HG03095 (cell line): ENCODE measurements around the gene GOLGA1.
"Not testable (repeated sequence)": the region's sequence is repeated elsewhere in the genome, so short reads cannot be mapped to it uniquely, and the experiment has no call there.

ENCODE experiments used
- ATAC-seq: cut with Tn5 transposase; IDR thresholded peaks from one replicate; pipeline ENCODE4 v1.9.1; 2021; ENCODE audit warnings: moderate library complexity; ENCODE audit not compliant: unreplicated experiment

The GOLGA1 gene

GRCh38 chr9:124940521-124940893 lies 376 bp downstream of the GOLGA1 start:
- ATAC-seq: peak; percentile 18

DNA sequence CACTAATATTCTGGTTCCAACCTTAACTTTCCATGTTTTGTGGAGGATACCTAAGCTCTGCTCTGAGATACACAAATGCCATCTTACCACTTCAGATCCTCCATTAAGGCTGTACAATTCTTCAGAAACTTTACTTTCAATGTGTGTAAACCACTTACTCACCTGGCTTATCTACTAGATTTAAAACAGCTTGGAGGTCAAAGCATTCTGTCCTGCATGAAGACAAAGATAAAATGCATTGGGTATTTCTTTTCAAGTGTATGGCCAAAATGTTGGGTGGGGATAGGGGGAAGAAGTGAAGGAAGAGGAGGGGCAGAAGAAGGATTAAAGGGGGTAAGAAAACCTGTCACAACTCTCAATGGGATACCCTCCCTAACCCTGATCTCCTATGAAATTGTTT lies 939 bp downstream of the GOLGA1 start:
- no peak for ATAC-seq

- no peak for ATAC-seq
These were observed 6.6 kb downstream of the GOLGA1 start for GRCh38 chr9:124934290-124934689.

DNA sequence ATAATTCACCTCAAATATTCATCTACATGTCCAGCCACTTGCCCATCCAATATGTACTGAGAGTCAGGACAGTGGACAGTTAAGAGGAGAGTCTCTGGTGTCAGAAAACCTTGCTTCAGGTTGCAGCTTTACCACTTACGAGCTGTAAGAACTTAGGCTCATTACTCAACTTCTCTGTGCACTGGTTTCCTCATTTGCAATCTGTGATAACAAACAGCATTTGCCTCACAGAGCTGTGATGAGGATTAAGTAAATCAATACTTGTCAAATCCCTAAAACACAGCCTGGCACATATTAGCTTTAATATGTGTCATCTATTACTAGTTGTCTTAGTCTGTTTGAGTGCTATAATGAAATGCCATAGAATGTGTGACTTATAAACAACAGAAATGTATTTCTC lies 8.6 kb downstream of the GOLGA1 start:
- ATAC-seq: no peak

DNA sequence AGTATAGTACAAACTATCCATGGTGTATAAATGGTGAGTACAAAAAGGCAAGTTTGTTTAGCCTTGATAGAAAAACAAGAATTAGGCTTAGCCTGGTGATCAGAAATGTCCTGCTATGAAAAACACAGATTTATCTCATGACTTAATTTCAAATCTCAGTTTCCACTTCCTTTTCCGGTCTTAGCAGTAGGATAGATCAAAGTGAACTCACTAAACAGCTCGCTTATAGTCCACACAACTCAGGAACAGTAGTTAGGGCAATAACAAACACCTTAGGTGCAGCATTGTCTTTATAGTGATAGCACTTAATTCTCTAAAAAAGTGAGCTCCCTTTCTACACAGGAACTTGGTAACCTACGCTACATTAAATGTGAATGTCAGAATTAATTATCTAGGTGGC lies 11.4 kb downstream of the GOLGA1 start:
- no peak for ATAC-seq

DNA sequence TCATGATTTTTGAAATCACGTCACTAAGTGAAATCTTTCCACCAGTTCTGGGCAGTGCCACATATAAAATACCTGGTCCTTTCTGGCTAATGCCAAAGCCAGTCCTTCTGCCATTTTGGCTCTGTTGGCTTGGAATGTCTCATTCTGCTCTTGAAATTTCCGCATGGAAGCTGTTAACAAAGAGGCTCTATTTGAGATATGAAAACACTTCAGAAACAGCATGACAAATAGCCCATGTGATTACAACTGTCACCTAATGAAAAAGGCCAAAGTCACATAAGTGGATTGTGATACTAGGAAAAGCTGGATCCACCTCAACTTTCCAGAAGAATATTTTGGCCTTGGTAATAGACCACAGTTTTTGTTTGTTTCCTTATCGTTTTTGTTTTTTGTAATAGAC lies 12.8 kb downstream of the GOLGA1 start:
- ATAC-seq: no peak

DNA sequence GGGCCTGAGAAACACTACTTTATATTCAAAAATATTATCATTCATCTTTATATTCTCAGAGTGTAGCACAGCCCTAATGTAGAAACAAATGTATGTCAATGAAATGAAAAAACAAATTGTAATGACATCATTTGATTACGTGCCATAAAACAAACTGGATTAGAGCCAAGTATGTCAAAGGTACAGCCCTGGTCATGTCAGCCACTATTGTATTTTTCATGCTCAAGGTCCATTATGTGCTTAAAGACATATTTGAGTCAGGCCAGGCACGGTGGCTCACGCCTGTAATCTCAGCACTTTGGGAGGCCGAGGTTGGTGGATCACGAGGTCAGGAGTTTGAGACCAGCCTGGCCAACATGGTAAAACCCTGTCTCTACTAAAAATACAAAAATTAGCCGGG lies 20.5 kb downstream of the GOLGA1 start:
- ATAC-seq: not testable (repeated sequence)

- no peak for ATAC-seq
These were observed 26.0 kb downstream of the GOLGA1 start for GRCh38 chr9:124914753-124915405.

DNA sequence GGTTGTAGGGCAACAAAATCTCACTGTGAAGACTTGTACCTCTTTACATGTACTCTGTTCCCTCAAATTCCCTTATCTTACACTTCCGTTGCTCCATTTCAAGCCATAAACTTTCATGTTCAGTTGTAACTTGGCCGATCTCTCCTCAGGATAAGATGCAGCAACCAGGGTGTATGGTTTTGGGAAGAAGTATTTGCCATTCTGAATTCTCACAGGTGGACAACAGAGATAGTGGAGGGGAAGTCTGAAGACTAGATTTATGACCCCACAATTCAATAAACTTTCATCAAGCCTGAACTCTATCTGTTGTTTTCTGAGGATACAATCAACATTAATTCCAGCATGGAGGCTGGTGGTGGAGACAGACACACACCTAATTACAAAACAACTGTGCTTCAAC lies 27.5 kb downstream of the GOLGA1 start:
- no peak for ATAC-seq

GRCh38 chr9:124911766-124912165 lies 29.1 kb downstream of the GOLGA1 start:
- ATAC-seq: no peak

GRCh38 chr9:124908098-124908497 lies 32.8 kb downstream of the GOLGA1 start:
- ATAC-seq: no peak

- no peak for ATAC-seq
These were observed 33.9 kb downstream of the GOLGA1 start for GRCh38 chr9:124906966-124907365.

- ATAC-seq: no peak
These were observed 41.0 kb downstream of the GOLGA1 start for GRCh38 chr9:124899845-124900244.

GRCh38 chr9:124897570-124898460 lies 43.1 kb downstream of the GOLGA1 start:
- ATAC-seq: no peak

DNA sequence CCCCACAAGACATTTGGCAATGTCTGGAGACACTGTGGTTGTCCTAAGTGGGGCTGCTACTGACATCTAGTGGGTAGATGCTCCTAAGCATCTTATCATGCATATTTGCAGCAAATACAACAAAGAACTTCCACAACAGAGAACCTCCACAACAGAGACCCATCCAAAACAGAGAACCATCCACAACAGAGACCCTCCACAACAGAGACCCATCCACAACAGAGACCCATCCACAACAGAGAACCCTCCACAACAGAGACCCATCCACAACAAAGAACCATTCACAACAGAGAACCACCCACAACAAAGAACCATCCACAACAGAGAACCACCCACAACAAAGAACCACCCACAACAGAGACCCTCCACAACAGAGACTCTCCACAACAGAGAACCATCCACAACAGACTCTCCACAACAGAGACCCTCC lies 46.1 kb downstream of the GOLGA1 start:
- ATAC-seq: no peak

DNA sequence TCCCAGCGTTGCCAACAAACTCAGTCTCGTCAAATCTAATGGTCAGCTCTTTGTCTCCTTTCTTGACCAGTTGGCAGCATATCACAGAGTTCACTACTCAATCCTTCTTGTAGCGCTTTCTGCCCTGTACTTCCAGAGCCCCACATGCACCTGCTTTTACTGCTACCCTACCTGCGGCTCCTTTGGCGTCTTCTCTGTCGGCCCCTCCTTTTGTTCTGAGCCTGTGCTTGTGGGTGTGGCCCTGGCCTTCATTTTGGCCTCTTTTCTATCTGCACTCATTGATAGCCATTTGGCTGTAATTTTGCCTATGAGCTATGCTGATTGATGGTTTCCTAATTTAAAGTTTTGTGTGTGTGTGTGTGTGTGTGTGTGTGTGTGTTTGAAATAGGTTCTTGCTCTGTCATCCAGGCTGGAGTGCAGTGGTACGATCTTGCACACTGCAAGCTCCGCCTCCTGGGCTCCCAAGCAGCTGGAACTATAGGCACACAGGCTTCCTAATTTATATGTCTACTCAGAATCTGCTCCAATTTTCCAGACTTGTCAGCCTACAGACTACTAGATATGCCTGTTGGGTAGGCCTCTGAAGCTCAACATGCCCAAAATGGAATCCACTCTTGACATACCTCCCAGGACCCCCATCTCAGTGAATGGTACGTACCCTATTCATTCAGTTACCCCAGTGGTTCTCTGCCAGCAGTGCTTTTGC lies 46.7 kb downstream of the GOLGA1 start:
- ATAC-seq: no peak

DNA sequence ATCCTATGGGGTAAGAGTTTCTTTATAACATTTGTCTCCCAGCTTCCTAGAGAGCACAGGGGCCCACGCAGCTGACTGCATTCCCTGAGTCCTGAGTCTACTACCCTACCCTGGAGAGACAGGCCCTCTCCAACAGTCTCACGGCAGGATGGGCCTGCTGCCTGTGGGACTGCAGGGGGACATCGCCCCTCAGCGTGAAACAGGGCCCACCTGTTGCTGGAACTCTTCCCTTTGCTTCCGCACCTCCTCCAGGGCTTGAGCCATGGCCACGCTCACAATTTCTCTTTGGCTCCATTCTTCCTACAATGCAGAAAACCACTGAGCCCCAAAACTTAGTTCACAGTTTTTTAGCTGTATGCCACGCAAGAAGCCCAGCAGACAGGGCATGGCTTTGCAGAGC lies 50.7 kb downstream of the GOLGA1 start:
- ATAC-seq: no peak

- ATAC-seq: no peak
These were observed 51.9 kb downstream of the GOLGA1 start for GRCh38 chr9:124889006-124889405.

DNA sequence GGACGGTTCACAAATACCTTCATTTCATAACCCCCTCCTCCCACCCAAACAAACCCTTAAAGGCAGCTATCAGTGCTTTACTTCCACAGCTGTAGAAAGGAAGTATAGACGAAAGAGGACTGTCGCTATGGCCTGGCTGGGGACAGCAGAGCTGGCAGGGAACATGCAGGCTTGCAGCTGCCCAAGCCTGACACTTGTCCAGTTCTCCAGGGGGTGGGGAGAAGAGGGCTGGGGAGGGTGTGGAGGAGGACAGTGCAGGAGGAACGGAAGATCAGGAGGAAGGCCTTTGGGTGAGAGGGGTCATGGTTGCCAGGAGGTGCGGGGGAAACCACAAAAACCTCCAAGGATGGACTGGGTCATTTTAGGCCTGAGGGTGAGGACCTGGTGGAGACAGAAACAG lies 53.1 kb downstream of the GOLGA1 start:
- ATAC-seq: no peak

DNA sequence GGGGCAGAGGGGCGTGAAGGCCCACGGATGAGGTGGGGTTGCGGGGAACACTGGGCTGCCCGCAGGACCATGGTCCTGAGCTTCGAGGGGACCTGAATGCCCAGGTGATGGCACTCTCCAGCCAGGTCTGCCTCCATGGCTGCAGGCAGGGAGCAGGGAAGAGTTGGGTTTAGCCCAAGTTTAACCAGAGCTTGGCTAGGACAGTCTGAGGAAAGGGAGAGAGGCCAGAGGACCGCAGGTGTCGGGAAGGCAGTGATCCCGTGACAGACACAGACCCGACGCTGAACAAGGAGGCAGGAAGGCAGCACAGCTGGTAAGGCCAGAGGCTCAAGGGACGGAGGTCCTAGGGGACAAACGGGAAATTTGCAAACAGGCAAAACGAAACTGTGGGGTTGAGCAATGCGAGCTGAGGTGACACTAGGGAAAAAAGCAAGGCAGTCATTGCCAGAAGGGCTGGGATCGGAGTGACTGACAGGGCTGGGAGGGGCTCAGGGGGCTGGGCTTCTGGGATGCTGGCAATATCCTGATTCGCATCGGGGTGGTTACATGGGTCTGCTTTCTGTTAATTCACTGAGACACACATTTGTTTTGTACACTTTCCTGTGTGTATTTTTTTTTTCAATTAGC lies 53.9 kb downstream of the GOLGA1 start:
- no peak for ATAC-seq

DNA sequence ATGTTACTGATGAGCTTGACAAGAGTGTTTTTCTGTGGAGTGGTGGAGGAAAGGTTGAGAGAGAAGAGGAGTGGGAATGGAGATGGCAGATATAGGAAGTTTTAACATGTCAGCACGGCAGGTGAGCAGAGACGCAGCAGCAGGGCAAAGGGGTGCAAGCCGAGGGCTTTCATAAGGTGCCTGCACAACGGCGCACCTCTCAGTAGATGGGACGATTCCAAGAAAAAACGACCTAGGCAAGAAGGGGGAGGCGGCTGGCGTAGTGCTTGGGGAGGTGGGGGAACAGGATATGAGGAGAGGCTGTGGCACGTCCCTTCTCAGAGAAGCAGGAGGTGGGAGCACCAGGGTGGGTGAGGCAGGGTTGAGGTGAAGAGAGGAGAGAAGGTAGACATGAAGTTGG lies 54.4 kb downstream of the GOLGA1 start:
- no peak for ATAC-seq
